HG02798 (cell line): ENCODE measurements around the gene COL13A1.

Source experiments
- ATAC-seq: cut with Tn5 transposase; IDR thresholded peaks from one replicate; pipeline ENCODE4 v1.9.1; 2021; ENCODE audit warnings: mild to moderate bottlenecking; ENCODE audit not compliant: unreplicated experiment, poor library complexity

Gene COL13A1

GRCh38 chr10:69842882-69843281, 41.2 kb downstream of the COL13A1 start:
- no peak for ATAC-seq

- no peak for ATAC-seq
Observed at GRCh38 chr10:69843923-69844322, 42.2 kb downstream of the COL13A1 start.

GRCh38 chr10:69844698-69845097, 43.0 kb downstream of the COL13A1 start:
- no peak for ATAC-seq

DNA sequence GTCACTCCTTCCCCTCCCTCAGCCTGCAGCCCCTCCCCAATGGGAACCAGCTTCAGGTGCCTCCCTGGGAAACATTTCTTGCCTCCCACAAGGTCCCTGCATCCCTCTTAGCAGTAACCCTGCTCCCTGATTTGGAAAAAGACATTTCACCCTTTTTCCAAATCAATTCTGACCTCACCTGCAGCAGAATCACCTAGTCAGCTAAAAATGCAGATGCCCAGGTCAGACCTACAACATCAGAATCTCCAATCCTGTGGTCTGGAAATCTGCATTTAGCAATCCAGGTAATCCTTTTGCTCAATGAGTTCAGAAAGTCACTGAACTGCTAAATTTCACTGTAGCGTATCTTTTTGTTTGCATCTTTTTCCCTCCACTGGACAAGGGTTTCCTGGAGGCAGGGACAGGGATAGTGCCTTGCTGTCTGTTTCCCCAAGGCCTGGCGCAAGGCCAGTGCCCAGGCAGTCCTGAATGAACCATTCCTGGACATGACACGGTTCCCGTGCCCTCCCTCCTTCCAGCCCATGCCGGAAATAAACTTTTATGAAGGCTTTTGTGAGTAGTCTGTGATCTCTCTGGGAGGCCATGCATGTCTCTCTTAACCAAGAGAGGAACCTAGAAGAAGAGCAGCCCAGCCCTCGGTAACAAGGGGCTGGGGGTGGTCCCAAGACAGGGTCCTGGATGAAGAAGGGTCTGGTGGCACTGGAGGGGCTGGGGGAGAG, 44.0 kb downstream of the COL13A1 start:
- ATAC-seq = no peak

GRCh38 chr10:69846293-69846921, 44.7 kb downstream of the COL13A1 start:
- no peak for ATAC-seq

- no peak for ATAC-seq
Observed at GRCh38 chr10:69847458-69847857, 45.8 kb downstream of the COL13A1 start.

- ATAC-seq = no peak
Observed at GRCh38 chr10:69847883-69848282, 46.2 kb downstream of the COL13A1 start.

- no peak for ATAC-seq
Observed at GRCh38 chr10:69848454-69848853, 46.7 kb downstream of the COL13A1 start.

DNA sequence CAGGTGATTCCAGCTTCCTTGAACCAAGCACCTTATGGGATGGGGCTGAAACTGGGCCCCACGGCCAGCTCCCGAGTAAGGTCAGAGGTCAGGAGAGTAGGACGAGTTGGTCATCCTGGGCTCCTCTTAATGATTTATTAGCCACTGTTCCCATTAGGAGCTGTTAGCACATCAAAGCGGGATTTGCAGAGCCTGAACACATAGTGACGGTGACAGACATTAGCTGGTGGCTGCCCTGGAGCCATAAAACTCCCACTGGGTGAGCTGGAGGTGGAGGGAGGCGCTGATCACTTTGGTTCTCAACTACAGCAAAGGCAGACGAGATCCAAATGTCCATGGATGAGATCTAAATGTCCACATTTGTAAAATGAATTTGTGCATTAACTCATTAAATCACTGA, 48.1 kb downstream of the COL13A1 start:
- ATAC-seq = no peak

DNA sequence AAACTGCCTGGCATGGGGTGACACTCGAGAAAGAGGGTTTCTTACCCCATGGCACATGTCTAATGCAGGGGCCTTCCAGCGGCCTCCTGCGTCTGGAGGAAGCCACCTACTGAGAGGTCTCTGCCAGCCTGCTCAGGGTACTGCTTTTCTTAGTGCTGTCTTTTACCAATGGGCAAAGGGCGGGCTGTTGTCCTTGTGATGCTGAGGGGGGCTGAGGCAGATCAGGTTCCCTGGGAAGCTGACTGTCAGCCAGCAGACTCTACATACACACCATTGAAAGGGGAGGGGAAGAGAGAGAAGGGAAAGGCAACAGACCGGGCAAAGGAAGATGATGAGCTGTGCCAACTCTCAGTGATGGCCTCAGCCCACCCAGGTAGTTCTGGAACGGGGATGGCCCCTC, 48.7 kb downstream of the COL13A1 start:
- no peak for ATAC-seq

DNA sequence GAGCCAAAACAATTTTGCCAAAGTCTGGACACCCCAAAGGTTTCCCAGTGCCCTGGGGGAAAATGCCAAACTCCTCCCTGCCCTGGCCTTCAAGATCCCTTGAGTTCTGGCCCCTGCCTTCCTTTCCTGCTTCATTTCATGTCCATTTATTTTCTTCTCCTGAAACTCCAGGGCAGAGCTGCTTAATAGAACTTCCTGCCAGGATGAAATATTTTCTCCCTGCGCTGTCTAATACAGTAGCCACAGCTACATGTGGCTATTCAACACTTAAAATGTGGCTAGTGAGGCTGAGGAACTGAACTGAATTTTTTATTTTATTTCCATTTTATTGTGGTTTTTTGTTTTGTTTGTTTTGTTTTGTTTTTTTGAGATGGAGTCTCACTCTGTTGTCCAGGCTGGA, 49.6 kb downstream of the COL13A1 start:
- no peak for ATAC-seq

GRCh38 chr10:69853064-69853463, 51.4 kb downstream of the COL13A1 start:
- ATAC-seq = no peak

- ATAC-seq = no peak
Observed at GRCh38 chr10:69854511-69855345, 53.0 kb downstream of the COL13A1 start.

- ATAC-seq = no peak
Observed at GRCh38 chr10:69855346-69856111, 53.8 kb downstream of the COL13A1 start.

DNA sequence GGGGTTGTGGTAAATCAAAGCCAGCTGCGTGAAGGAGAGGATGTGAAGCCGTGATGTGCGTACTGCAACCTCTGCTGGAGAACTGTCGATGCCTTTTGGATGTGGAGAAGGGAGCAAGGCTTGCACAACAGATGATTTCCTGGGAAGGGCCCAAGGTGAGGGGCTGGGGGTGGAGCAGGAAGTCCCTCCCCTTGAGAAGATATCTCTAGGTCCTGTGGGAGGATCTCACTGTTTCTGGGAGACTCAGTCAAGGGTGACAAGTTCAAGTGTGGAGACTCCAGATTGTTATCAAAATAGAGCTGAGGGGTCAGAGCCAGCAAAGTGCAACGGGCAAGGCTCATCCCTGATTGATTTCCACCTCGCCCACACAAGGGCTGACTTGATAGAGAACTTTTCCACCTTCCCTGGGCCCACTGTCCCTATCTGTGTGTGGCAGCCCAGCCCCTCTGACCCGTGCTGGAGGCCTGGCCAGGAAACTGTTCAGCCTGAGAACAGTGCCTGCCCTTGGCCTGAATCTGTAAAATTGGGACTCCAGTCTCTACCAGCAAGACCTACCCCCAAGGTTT, 55.0 kb downstream of the COL13A1 start:
- ATAC-seq = no peak

DNA sequence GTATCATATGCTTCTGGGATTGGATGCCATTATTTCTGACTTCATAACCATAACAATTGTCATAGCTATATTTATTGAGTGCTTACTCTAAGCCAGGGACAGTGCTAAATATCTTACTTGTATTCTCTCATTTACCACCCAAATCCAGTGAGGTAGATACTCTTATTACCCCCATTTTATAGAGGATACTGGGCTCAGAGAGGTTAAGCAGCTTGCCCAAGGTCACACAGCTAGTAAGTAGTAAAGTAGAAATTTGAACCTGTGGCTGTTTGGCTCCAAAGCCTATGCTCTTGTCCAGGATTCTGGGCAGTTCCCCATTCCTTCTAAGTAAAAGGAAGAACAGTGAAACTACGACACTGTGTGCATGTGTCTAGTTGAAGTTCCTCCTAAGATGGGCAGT, 56.5 kb downstream of the COL13A1 start:
- no peak for ATAC-seq

DNA sequence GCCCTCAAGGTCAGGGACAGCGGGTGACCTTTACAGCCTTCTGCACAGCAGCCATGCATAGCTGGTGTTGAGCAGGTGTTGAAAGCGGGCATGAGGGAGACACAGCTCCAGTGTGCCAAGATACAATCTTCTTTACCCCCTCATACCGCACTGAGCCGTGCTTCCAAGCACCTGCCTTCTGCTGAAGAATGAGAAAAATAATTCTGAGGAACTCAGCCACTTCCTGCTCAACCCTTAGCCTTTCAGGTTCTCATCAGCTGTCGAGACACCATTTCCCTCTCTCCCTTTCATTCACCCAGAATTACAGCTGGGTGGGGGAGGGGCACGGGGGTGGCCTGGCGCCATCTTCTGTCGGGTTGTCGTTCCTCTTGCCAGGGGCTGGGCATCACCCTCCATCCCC, 58.6 kb downstream of the COL13A1 start:
- ATAC-seq = no peak

DNA sequence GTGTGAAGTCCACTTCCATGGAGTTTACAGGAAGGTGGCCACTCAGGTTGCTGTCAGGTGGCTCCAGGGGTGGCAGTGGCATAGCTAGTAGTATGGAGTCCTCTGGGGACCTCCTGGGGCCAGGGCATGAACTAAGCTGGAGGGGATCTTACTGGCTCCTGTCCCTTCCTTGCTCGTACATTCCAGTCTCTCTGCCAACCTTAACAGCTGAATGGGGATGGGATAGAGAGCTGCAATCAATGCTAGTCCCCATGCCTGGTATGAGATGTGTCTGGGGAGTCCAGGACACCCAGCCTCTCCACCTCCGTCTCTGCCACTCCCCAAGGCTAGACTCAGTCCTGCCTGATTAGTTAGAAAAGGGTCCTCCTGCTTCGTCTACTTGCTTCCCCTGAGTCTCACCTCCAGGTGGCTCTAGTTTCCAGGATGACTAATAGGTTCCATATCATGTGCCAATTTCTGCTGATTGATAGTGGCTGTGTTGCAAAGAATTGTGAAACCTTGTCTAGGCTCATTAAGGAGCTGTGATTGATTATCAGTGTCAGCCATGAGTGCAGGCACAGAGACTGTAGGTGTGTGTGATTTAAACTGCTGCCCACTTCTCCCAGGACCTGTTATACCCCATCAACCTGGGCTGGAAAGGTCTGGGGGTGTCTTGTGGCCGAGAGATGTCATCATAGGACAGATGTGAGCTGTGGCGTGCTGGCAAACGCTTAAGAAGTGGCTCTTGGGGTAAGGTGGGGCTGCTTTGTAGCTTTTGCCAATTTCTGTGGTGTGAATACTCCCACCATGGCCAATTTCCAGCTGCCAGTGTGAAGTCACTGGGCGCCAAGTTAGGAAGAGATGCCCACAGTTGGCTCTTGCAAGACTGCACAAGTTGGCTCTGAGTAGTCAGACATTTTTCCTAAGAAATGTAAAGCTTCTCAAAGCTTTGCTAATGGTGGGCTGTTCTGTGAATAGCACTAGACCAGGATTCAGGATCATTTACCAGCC, 59.8 kb downstream of the COL13A1 start:
- no peak for ATAC-seq

DNA sequence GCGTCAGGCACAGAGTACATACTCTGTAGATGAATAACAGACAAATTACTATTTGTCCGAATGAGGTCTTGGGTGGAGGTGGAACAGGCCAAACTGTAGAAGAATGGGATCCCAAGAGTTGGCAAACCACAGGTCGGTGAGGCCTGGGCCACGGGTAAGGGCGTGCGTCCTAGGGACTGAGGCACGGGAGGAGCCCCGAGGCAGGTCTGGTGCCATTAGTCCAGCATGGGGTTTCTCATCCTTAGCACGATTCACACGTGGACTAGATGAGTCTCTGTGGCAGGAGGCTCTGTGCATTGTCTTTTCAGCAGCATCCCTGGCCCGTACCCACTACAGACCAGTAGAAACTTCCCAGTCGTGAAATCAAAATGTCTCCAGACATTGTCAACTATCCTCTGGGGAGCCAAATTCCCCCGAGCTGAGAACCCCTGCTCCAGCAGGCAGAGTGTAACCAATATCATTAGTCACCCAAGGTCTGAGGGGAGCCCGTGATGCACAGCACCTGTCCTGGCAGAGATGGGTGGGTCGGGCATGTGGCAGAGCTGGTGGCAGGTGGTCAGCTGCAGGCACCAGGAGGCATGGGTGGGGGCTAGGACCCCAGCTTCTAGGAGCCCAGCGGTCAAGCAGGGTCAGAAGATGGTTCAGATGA, 61.3 kb downstream of the COL13A1 start:
- no peak for ATAC-seq
